Progenitor cell of endocrine pancreas (in vitro differentiated cells): Measurements from ENCODE around the gene VAMP8. TPM values are rescaled to one million over a fixed set of nuclear protein-coding genes. Genes with fewer than 3 reads are reported as not detected.
"Not testable (repeated sequence)": the region's sequence is repeated elsewhere in the genome, so short reads cannot be mapped to it uniquely, and the experiment has no call there.

Source experiments
- DNase-seq: peaks from one replicate; pipeline ENCODE4 v3.0.0; 2021; ENCODE audit warnings: low spot score; ENCODE audit not compliant: unreplicated experiment
- H3K27ac Mint-ChIP-seq: 2 replicates; pipeline ENCODE4 v1.8.0; 2021; ENCODE audit warnings: mild to moderate bottlenecking, moderate library complexity, mixed read lengths
- H3K27me3 Mint-ChIP-seq: 2 replicates; pipeline ENCODE4 v1.8.0; 2021; ENCODE audit warnings: mixed read lengths
- H3K36me3 Mint-ChIP-seq: 2 replicates; pipeline ENCODE4 v1.8.0; 2022; ENCODE audit warnings: mixed read lengths; ENCODE audit not compliant: insufficient read depth
- H3K4me1 Mint-ChIP-seq: 2 replicates; pipeline ENCODE4 v1.8.0; 2021; ENCODE audit warnings: low read depth, mixed read lengths
- H3K4me3 Mint-ChIP-seq: 2 replicates; pipeline ENCODE4 v1.8.0; 2021; ENCODE audit warnings: low read depth, mild to moderate bottlenecking, moderate library complexity, mixed read lengths
- H3K9me3 Mint-ChIP-seq: 2 replicates; pipeline ENCODE4 v1.8.0; 2021; ENCODE audit warnings: low read depth, mixed read lengths
- total RNA-seq: library from RNA; stranded (reverse); gene quantifications from 2 replicates; pipeline ENCODE4 v1.2.1, GENCODE V29; 2021
- TF ChIP-seq, protein P1 (sequence below): fragments of 200-600 bp; sonication (generic); IDR thresholded peaks from one replicate; pipeline ENCODE4 v1.5.0; 2021; ENCODE audit warnings: antibody characterized with exemption, mild to moderate bottlenecking; ENCODE audit not compliant: unreplicated experiment

Gene VAMP8
- total RNA-seq, 1 donor from 2014 or later: 71.3 TPM

DNA sequence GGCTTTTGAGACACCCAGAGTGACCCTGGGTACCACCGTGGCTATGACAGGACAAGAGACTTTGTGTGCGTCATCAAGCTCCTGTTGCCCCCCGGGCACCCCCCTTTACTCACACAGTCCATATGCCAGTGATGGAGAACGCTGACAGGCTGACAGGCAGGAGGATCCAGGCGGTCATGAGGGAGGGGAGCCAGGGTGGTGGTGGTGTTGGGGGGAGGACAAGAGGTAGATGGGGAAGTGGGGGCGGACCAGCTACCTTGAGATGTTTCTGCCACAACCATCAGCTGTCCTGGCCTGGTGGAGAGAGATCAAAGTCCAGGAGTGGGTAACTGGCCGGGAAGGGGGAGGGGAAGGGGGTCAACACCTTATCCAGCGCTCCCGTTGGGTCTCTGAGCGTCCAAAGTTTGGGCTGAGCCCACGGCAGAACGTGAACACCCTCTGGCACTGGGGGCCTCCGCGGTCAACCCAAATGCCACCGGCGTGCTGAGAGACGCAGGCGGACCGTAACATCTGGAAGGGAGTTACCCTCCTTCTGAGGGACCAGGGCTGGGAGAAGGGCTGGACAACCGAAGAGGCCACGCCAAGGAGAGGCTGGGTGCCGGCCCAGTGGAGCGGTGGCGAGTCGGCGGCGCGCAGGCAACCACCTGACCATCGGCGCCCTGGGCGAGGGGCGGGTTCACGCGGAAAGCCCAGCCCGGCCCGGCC lies 24.5 kb downstream of the VAMP8 start:
- Mint-ChIP-seq H3K36me3 (no peaks in the 10 kb centered on the region), H3K9me3 (no peaks in the 10 kb centered on the region), H3K27me3 (no peaks in the 10 kb centered on the region), H3K4me1 (peaks cover 15% of the 10 kb centered on the region), H3K4me3 (peak overlapping the region; percentile 85), H3K27ac (peak overlapping the region; percentile 73)
- TF ChIP-seq, protein P1, sequence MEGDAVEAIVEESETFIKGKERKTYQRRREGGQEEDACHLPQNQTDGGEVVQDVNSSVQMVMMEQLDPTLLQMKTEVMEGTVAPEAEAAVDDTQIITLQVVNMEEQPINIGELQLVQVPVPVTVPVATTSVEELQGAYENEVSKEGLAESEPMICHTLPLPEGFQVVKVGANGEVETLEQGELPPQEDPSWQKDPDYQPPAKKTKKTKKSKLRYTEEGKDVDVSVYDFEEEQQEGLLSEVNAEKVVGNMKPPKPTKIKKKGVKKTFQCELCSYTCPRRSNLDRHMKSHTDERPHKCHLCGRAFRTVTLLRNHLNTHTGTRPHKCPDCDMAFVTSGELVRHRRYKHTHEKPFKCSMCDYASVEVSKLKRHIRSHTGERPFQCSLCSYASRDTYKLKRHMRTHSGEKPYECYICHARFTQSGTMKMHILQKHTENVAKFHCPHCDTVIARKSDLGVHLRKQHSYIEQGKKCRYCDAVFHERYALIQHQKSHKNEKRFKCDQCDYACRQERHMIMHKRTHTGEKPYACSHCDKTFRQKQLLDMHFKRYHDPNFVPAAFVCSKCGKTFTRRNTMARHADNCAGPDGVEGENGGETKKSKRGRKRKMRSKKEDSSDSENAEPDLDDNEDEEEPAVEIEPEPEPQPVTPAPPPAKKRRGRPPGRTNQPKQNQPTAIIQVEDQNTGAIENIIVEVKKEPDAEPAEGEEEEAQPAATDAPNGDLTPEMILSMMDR: no peak
- no peak for DNase-seq

DNA sequence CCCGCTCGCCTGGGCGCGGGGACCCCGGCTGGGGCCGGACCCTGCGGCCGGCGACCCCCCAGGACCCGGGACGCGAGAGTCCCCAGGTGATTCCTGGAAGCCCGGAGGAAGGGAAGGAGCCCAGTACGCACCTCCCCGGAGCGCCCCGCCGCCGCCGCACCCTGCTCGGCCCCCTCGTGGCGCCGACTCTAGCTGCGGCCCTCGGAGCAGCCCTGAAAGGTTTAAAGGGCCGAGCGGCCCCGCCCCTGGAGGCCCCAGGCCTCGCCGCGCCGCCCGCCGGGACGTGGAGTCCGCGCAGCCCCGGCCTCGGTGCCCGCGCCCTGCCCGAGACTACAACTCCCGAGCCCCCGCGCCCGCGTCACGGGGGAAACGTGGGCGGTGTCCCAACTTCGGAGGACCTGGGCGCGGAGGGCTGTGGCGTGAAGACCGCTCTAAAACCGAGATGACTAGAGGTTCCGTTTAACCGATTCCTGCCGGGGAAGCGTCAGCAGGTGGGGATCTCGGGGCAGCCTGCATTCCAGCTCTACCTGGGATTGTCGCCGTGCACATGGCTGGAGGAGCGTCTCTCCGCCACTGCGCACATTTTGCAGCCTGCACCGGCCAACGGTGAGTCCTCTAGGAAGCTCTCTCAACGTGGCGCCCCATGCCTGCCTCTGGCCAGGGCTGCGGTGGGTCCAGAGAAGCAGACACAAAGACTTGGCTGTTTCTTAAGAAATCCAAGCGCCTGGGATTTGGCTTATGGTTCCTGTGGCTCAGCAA lies 25.3 kb downstream of the VAMP8 start, which contains the start of gene TMEM150A:
TSS of gene TMEM150A (minus strand) at position 223 of the 759 bp plus-strand sequence. CDS start 750 bp downstream, outside the sequence.
- peaks cover 15% of the 10 kb centered on the region for H3K4me1 Mint-ChIP-seq
- no peaks in the 10 kb centered on the region for H3K9me3 Mint-ChIP-seq
- peak; percentile 81 for DNase-seq
- H3K27ac Mint-ChIP-seq: peak within 1 kb of the TSS; percentile 93
- peak within 1 kb of the TSS; percentile 85 for H3K4me3 Mint-ChIP-seq
- TF ChIP-seq, protein P1: peak; percentile 49
- H3K36me3 Mint-ChIP-seq: no peaks in the 10 kb centered on the region
- H3K27me3 Mint-ChIP-seq: no peaks in the 10 kb centered on the region

DNA sequence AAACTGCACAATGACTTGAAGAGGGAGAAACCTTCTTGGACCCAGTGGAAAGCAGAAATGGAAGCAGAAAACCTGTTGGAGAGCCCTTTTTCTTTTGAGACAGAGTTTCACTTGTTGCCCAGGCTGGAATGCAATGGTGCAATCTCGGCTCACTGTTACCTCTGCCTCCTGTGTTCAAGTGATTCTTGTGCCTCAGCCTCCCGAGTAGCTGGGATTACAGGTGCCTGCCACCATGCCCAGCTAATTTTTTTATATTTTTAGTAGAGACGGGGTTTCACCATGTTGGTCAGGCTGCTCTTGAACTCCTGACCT lies 26.7 kb downstream of the VAMP8 start:
- H3K27me3 Mint-ChIP-seq, H3K36me3 Mint-ChIP-seq, H3K9me3 Mint-ChIP-seq, DNase-seq, H3K27ac Mint-ChIP-seq: not testable (repeated sequence)
- peak overlapping the region; percentile 80 for H3K4me3 Mint-ChIP-seq
- peaks cover 15% of the 10 kb centered on the region for H3K4me1 Mint-ChIP-seq

DNA sequence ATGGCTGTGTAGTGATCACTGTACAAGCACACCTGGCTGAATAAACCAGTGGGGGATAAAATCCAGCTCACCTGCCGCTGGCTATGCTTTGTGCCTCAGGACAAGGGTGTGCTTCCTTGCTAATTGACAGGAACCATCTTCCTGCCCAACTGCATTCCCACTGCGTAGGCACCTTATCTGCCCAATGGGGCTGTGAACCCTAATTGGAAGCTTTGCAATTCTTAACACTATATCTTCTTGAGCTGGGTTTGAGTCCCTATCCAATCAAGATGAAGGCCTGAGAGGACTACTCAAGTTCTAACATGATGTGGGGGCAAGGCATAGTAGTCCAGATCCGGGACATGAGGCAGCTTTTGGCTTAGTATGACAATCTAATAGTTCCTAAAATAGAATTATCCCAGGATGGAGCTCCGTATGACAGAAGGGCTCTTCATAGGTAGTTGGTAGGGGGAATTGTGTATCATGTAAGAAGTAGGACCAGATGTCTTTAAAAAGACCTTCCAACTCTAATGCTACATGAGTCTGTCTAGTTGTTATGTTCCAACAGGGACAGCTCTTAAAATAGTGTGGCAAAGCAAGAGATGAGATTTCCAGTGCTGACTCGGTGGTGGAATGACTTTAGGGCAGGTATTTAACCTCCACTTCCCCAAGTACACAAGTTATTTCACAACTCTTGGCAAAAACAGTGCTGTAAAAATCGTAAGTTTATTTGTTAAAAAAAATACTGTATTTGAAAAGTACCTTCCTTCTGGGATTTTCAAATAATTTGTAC lies 27.4 kb downstream of the VAMP8 start:
- no peaks in the 10 kb centered on the region for H3K27me3 Mint-ChIP-seq
- H3K9me3 Mint-ChIP-seq: no peaks in the 10 kb centered on the region
- TF ChIP-seq, protein P1: no peak
- DNase-seq: no peak
- H3K27ac Mint-ChIP-seq: no peak overlapping the region
- peak overlapping the region; percentile 24 for H3K4me3 Mint-ChIP-seq
- H3K36me3 Mint-ChIP-seq: peaks cover 6% of the 10 kb centered on the region
- peaks cover 15% of the 10 kb centered on the region for H3K4me1 Mint-ChIP-seq

DNA sequence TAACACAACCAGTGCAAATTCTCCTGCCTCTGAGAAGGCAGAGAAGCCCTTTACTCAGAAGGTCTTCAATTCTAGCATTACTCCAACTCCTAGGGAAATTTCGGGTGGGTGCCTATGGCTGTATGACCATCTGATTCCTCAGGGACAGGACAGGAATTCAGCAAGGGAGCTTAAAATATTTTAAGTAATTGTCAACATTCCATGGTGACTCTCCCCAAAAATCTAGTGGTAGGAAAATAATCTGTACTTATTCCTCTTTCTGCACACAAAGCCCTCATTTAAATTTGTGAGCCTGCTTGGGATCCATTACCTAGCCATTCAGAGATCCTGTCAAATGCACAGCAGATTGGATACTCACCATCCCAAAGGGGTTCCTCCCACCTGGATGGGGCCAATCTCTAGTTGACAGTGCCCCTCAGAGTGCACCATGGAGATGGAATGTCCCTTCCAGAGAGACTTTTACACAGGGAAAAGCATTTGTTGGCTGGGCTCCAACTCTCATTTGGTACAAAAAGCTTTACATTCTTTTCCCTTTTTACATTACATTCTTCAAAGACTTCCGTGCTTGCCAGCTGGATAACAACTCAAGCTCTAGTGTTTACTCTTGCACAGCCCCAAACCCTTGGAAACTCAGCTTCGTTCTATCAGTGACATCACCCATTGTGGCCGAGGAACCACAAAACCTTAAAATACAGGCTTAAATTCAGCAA lies 28.2 kb downstream of the VAMP8 start:
- TF ChIP-seq, protein P1: no peak
- Mint-ChIP-seq H3K27me3 (no peaks in the 10 kb centered on the region), H3K36me3 (peaks cover 9% of the 10 kb centered on the region), H3K9me3 (no peaks in the 10 kb centered on the region), H3K27ac (no peak overlapping the region), H3K4me3 (no peak overlapping the region), H3K4me1 (peaks cover 18% of the 10 kb centered on the region)
- DNase-seq: no peak
